ENCODE results near the gene NME4. TPM values are rescaled to one million over a fixed set of nuclear protein-coding genes. Genes with fewer than 3 reads are reported as not detected.

Gene NME4
- polyA plus RNA-seq, 1 of the 3 experiments (the other 2 are of a cell fraction): 509 TPM

GRCh38 chr16:354291-354881, 42.6 kb upstream of the NME4 start:
- Histone ChIP-seq H3K9me3 (no peaks in the 10 kb centered on the region), H3K27me3 (ENCODE audit: insufficient read depth) (no peaks in the 10 kb centered on the region), H3K9me2 (no peaks in the 10 kb centered on the region), H3K27ac (ENCODE audit: low read depth in 2 of 2, low read length in 1 of 2) (no peak overlapping the region), H4K20me1 (ENCODE audit: insufficient read depth) (peaks cover 18% of the 10 kb centered on the region; the same call in 1 of the 2 replicates), H3K9ac (no peak overlapping the region), H3K4me1 (ENCODE audit: control insufficient read depth in 1 of 2, insufficient read depth in 2 of 2, low read depth in 1 of 2, low read length in 1 of 2) (peaks cover 0 to 4% of the 10 kb centered on the region in 2 experiments; a peak in 2 of 4 replicates), H3F3A (replicated peaks; ENCODE audit: insufficient read depth) (no peaks in the 10 kb centered on the region), H3K4me3 (ENCODE audit: low read depth in 2 of 2, low read length in 1 of 2) (no peak overlapping the region), H3K4me2 (no peak overlapping the region), H3K36me3 (replicated peaks in 1 of 2; ENCODE audit: control insufficient read depth in 1 of 2, insufficient read depth in 2 of 2, low read length in 1 of 2) (peaks cover 4 to 7% of the 10 kb centered on the region in 2 experiments), H2AFZ (ENCODE audit: low read depth) (no peak overlapping the region), H3K79me2 (ENCODE audit: insufficient read depth) (peaks cover 26% of the 10 kb centered on the region)
- 94% methylated on average over 9 of the region's 12 CpGs for WGBS (ENCODE audit: low lambda C conversion rate)
- CTCF ChIA-PET: interaction anchor here (0.6 to 3.9 kb wide), 5 partner anchors 8 to 247 kb away, joined by 3 to 21 read pairs (median 4); partner anchors contain the start of gene FAM234A
- no peak for TF ChIP-seq IRF3 (IDR thresholded peaks at IDR 0.05; ENCODE audit: low read depth, low read length)
- no peak for TF ChIP-seq JUND (IDR thresholded peaks at IDR 0.05)
- TF ChIP-seq RFX5 (IDR thresholded peaks at IDR 0.05; ENCODE audit: low read length): no peak
- TF ChIP-seq, protein P1, sequence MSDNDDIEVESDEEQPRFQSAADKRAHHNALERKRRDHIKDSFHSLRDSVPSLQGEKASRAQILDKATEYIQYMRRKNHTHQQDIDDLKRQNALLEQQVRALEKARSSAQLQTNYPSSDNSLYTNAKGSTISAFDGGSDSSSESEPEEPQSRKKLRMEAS (IDR thresholded peaks at IDR 0.05; ENCODE audit: low read depth): no peak
- TF ChIP-seq MEF2A (IDR thresholded peaks at IDR 0.05; ENCODE audit: borderline replicate concordance, low read depth): no peak
- TF ChIP-seq TEAD4 (IDR thresholded peaks at IDR 0.05; ENCODE audit: borderline replicate concordance, insufficient read depth): no peak
- no peak for TF ChIP-seq SMC3 (IDR thresholded peaks at IDR 0.05; ENCODE audit: low read depth, low read length)
- no peak for TF ChIP-seq RCOR1 (IDR thresholded peaks at IDR 0.05; ENCODE audit: low read length)
- no peak for TF ChIP-seq ZBTB33 (IDR thresholded peaks at IDR 0.05; ENCODE audit: borderline replicate concordance, low read depth)
- TF ChIP-seq SIN3A (IDR thresholded peaks at IDR 0.05; ENCODE audit: borderline replicate concordance, low read depth, low read length): no peak
- TF ChIP-seq, protein P2, sequence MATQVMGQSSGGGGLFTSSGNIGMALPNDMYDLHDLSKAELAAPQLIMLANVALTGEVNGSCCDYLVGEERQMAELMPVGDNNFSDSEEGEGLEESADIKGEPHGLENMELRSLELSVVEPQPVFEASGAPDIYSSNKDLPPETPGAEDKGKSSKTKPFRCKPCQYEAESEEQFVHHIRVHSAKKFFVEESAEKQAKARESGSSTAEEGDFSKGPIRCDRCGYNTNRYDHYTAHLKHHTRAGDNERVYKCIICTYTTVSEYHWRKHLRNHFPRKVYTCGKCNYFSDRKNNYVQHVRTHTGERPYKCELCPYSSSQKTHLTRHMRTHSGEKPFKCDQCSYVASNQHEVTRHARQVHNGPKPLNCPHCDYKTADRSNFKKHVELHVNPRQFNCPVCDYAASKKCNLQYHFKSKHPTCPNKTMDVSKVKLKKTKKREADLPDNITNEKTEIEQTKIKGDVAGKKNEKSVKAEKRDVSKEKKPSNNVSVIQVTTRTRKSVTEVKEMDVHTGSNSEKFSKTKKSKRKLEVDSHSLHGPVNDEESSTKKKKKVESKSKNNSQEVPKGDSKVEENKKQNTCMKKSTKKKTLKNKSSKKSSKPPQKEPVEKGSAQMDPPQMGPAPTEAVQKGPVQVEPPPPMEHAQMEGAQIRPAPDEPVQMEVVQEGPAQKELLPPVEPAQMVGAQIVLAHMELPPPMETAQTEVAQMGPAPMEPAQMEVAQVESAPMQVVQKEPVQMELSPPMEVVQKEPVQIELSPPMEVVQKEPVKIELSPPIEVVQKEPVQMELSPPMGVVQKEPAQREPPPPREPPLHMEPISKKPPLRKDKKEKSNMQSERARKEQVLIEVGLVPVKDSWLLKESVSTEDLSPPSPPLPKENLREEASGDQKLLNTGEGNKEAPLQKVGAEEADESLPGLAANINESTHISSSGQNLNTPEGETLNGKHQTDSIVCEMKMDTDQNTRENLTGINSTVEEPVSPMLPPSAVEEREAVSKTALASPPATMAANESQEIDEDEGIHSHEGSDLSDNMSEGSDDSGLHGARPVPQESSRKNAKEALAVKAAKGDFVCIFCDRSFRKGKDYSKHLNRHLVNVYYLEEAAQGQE (IDR thresholded peaks at IDR 0.05; ENCODE audit: low read depth, low read length): no peak
- no peak for TF ChIP-seq TAF1 (IDR thresholded peaks at IDR 0.05; ENCODE audit: borderline replicate concordance, low read depth, low read length)
- no peak for TF ChIP-seq ELF1 (IDR thresholded peaks at IDR 0.05)
- POLR2A ChIA-PET: no interaction called here
- DNase-seq: no peak
